ENCODE data around the gene TTYH2.

TTYH2 gene

DNA sequence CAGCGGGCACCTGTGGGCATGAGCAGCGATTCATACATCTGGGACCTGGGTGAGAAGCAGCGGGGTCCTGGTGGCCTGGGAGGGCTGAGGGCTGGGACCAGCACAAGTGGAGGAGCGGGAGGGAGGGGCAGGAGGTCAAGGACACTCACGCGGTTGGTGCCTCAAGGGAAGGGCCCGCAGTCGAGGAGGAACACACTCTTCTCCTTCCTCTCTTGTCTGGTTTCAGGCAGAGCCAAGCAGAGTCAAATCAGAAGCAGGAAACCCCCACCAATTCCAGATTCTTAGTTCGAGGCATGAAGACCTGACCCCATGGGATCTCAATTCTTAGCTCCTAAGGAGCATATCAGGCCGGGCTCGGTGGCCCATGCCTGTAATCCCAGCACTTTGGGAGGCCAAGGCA, 76.3 kb downstream of the TTYH2 start:
- no peak for DNase-seq (ENCODE audit: low read depth in 2 of 2)

DNA sequence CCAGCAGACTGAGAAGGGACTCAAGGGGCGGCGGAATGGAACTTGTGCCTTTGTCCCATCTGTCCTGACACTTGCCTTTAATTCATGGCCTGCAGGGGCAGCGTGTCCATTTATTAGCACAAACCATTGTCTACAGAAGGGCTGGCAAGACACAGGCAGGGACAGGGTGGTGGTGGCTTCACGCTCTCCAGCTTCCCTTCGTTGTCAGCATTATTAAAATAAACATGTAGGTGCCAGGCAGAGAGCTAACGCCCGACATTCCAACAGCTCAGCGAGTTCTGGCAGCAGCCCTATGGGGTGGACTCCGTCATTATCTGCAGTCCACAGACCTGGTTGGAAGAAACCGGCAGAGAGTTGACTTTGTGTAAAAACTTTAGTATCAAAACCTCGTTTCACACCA, 77.0 kb downstream of the TTYH2 start:
- no peak for DNase-seq (ENCODE audit: low read depth in 2 of 2)

DNA sequence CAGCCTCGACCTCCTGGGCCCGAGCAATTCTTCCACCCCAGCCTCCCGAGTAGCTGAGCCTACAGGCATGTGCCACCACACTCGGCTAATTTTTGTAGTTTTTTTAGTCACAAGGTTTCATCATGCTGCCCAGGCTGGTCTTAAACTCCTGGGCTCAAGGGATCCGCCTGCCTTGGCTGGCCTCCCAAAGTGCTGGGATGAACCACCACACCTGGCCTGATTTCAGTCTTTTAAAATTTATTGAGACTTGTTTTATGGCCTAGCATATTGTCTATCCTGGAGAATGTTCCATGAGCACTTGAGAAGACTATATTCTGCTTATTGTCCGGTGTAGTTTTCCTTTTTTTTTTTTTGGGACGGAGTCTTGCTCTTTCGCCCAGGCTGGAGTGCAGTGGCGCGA, 79.1 kb downstream of the TTYH2 start:
- no peak for DNase-seq (ENCODE audit: low read depth in 2 of 2)

DNA sequence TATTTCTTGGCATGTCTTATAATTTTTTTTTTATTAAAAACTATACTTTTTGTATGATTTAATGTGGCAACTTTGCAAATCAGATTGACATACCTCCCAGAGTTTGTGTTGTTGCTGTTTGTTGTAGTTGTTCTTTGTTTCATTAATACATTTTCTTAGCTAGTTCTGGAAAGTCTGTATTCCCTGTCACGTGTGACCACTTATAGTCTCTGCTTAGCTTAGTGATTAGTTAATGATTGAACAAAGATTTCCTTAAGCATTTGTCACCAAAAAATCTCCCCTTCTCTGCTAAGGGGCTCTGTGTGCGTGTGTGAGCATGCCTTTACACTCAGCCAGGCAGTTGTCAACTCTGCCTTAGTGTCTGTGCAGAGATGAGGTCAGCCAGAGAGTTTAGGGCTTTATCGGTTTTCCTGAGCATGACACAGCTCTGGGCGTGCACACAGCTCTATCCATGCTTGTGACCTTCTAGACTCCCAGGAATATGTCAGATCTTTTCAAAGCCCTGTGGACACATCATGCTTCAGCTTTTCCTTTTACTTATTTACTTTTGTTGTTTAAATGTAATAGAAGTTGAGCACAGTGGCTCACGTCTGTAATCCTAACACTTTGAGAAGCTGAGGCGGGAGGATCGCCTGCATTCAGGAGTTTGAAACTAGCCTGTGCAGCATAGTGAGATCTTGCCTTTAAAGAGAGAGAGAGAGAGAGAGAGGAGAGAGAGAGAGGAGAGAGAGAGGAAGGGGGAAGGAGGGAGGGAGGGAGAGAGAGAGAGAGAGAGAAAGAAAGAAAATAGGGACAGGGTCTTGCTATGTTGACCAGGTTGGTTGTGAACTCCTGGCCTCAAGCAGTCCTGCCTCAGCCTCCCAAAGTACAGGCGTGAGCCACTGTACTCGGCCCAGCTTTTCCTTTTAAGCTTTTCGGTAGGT, 82.5 kb downstream of the TTYH2 start:
- no peak for DNase-seq (ENCODE audit: low read depth in 2 of 2)

DNA sequence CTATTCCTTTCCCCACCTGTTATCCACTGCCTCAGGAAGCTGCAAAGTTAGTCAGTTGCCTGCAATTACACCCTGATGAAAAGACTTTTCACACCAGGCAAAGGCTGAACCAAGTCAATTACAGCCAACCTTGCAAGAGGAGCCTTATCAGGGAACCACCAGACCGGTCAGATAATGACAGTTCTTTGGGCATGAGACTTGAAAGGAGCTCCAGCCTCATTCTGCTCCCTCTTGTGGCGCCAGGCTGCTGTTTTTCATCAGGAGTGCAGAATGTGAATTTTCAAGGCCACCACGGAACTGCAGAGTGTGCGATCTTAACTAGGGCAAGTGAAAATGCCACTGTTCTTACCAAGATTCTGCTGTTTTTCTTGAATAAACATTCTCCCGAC, 83.2 kb downstream of the TTYH2 start:
- no peak for DNase-seq (ENCODE audit: low read depth in 2 of 2)

DNA sequence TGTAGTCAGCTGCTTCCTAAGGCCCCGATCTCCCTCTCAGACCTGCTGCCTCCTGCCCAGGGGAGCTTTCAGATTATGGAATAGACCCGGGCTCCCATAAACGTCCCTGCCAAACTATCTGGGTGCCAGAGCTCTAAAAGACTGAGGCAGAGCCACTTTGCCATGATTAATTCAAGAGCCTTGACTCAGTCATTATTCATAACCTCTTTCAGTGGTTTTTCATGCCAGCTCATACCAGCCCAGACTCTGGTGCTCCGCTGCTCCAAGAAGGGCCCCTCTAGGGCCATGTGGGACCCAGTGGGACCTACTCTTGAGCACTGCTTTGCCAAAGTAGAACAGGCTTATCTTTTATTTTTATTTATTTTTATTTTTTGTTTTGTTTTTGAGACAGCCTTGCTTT, 84.6 kb downstream of the TTYH2 start:
- no peak for DNase-seq (ENCODE audit: low read depth in 2 of 2)

DNA sequence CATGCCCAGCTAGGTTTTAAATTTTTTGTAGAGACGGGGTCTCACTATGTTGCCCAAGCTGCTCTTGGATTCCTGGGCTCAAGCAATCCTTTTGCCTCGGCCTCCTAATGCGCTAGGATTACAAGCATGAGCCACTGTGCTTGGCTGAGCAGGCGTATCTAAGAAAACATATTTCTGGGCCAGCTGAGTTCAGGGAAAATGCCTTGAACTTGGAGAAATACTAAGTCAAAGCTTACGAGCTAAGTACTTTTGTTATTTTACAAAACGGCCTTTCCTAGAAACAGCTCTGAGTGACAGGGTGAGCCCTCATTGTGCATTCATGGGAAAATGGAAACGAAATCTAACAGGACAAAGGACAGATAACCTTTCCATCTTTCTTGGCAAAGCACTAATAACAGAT, 85.4 kb downstream of the TTYH2 start:
- DNase-seq (ENCODE audit: low read depth in 2 of 2) = no peak

DNA sequence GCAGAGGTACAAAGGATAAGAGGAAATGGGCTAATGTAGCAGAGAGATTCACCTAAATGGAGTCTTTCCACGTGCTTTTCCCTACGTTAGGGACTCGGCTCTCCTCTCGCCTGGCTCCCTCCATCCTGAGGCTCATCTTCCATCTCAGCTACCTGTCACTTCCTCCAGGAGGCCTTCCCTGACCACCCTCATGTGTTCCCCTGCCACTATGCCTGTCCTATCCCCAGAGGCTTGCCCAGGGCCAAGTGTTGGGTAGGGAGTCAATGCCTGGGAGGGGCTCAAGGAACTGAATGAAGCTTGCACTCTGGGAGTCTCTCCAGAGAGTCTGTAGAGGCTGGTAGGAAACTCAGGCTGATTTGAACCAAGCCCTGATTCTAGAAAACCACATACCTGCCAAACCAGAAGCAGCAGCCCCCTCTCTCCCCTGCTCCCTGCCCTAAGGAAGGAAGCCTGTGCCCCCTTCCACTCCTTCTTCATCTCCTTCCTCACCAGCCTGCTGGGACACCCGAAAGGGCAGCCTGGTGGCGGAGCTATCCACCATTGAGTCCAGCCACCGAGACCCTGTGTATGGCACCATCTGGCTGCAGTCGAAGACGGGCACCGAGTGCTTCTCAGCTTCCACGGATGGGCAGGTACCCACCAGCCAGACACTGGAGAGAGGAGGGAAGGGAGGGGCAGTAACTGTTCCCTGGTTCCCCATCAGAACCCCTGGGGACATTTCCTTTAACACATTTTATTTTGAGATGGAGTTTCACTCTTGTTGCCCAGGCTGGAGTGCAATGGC, 86.0 kb downstream of the TTYH2 start:
- DNase-seq (ENCODE audit: low read depth in 2 of 2) = no peak

DNA sequence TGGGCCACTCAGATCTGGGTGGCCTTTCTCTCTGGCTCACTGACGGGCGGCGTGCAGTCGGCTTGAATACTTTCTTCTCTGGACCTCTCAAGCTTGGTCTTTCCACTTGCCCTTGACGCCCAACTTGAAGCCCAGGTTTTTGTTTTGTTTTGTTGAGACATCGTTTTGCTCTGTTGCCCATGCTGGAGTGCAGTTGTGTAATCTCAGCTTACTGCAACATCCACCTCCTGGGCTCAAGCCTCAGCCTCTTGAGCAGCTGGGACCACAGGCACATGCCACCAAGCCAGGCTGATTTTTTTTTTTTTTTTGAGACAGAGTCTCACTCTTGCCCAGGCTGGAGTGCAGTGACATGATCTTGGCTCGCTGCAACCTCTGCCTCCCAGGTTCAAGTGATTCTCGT, 89.9 kb downstream of the TTYH2 start:
- DNase-seq (ENCODE audit: low read depth in 2 of 2) = no peak

DNA sequence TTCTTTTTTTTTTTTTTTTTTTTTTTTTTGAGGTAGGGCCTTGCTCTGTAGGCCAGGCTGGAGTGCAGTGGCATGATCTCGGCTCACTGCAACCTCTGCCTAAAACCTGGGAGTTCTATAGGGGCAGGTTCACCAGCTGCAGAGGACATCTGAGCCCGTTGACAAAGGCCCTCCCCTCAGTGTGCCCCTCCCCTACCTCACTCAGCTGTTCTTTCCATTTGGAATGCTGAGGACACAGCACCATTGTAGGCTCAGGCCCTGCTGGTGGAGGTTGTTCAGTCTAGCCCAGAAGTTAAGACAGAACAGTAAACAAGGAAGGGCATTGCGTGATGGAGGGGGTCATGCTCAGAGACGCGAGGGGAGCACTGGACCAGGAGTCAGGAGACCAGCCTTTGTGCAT, 90.8 kb downstream of the TTYH2 start:
- DNase-seq (ENCODE audit: low read depth in 2 of 2) = no peak

DNA sequence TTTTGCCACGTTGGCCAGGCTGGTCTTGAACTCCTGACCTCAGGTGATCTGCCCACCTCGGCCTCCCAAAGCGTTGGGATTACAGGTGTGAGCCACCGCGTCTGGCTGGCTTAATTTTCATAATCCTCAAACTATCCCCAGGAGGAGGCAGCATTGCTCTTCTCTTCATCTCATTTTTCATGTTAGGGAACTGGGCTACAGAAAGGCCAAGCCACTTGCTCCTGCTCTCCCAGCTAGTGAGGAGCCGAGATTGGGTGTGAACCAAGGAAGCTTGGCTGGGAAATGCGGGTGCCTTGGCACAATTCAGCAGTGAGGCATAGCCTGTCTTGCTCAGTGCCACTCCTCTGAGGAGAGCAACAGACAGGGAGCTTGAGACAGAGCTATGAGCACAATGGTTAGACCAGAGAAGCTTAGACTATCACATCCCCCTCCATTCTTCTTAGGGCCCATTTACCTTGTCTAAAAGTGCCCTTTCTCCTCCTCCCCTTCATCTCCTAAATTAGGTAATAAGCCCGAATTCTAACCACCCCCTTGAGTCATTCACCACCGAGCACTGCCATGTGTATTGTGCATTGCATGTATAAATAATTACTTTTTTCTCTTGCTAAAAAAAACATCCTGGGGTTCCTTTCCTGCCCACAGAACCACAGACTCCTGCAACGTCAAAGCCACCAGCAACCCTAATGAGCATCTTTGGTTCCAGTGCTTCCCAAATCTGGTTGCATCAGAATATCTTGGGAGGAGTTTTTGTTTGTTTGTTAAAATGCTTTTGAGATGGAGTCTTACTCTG, 92.7 kb downstream of the TTYH2 start:
- DNase-seq (ENCODE audit: low read depth in 2 of 2) = no peak

DNA sequence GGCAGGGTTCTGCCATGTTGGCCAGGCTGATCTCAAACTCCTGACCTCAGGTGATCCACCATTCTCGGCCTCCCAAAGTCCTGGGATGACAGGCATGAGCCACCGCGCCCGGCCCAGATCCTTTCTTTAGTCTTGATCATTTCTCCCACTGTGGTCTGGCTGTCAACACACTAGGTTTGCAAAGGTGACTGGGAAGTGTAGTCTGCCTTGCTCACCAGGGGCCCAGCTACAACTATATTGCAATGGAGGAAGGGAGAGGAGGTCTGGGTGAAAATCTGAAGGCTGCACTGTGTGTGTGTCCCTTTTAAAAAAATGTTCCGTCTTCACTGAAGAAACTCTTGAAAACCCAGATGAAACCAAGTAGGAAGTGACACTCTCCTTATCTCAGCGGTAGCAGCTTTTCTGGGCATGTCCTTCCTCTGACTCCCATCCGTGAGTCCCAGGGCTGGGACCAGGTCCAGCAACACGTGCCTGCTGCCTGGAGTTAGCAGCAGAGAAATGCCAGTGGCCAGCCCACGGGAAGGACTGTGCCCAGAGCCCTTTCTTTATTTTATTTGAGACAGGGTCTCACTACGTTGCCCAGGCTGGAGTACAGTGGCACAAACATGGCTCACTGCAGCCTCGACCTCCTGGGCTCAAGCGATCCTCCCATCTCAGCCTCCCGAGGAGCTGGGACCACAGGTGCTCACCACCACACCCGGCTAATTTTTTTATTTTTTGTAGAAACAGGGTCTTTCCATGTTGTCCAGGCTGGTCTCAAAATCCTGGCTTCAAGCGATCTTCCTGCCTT, 94.8 kb downstream of the TTYH2 start:
- DNase-seq (ENCODE audit: low read depth in 2 of 2) = no peak

DNA sequence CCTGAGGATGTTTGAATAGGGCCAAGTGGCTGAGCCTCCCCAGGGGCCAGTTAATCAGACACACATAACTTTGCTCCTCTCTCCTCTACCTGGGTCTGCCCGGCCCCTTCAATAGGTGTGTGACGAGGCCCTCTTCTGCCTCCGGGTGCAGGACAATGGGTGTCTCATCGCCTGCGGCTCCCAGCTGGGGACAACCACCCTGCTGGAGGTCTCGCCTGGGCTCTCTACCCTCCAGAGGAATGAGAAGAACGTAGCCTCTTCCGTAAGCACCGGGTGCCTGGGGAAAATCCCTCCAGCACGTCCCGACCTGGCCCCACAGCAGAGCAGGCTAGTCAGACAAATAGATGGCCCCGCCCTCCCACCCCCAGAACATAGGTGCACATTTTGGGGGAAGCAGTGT, 96.5 kb downstream of the TTYH2 start:
- no peak for DNase-seq (ENCODE audit: low read depth in 2 of 2)

Measured in stimulated activated CD8-positive, alpha-beta memory T cell treated with anti-CD3 and anti-CD28 coated beads, Interleukin-2, amount 100 ng/mL, for 1 hour (primary cell).